Effector memory CD8-positive, alpha-beta T cell (primary cell): Measurements from ENCODE around the gene ASCC2.

Experiments used
- ATAC-seq: fragments of 150-1000 bp; cut with Tn5 transposase; replicated peaks from 2 replicates; pipeline ENCODE4 v1.10.0; 2021; ENCODE audit warnings: mild to moderate bottlenecking, moderate library complexity
- DNase-seq, 3 experiments: peaks; one replicate each; pipeline ENCODE4 v3.0.0; 2021
- H3K27ac Mint-ChIP-seq, 2 donors: one replicate each; pipeline ENCODE4 v1.8.0; 2022; ENCODE audit warnings: mild to moderate bottlenecking in 2 of 2, mixed read lengths in 2 of 2, moderate library complexity in 2 of 2
- H3K27me3 Mint-ChIP-seq, 2 donors: one replicate each; pipeline ENCODE4 v1.8.0; 2022; ENCODE audit warnings: mixed read lengths in 2 of 2
- H3K36me3 Mint-ChIP-seq: one replicate; pipeline ENCODE4 v1.8.0; 2022; ENCODE audit warnings: mild to moderate bottlenecking, moderate library complexity, mixed read lengths; ENCODE audit not compliant: insufficient read depth
- H3K4me1 Mint-ChIP-seq, 2 donors: one replicate each; pipeline ENCODE4 v1.8.0; 2022; ENCODE audit warnings: low read depth in 2 of 2, mixed read lengths in 2 of 2
- H3K4me3 Mint-ChIP-seq, 2 donors: one replicate each; pipeline ENCODE4 v1.8.0; 2022; ENCODE audit warnings: mild to moderate bottlenecking in 2 of 2, mixed read lengths in 2 of 2, moderate library complexity in 2 of 2
- H3K9me3 Mint-ChIP-seq, 2 donors: one replicate each; pipeline ENCODE4 v1.8.0; 2022; ENCODE audit warnings: mixed read lengths in 2 of 2

Gene ASCC2

GRCh38 chr22:29748248-29748893 is 89.7 kb downstream of the ASCC2 start:
- DNase-seq (no peak), ATAC-seq (no peak)
- peaks cover 14 to 20% of the 10 kb centered on the region in 2 donors for H3K4me1 Mint-ChIP-seq
- no peaks in the 10 kb centered on the region for H3K9me3 Mint-ChIP-seq
- peaks cover 8% of the 10 kb centered on the region for H3K36me3 Mint-ChIP-seq
- no peaks in the 10 kb centered on the region for H3K27me3 Mint-ChIP-seq
- H3K27ac Mint-ChIP-seq = peak overlapping the region; percentile 50 to 65
- no peak overlapping the region for H3K4me3 Mint-ChIP-seq

DNA sequence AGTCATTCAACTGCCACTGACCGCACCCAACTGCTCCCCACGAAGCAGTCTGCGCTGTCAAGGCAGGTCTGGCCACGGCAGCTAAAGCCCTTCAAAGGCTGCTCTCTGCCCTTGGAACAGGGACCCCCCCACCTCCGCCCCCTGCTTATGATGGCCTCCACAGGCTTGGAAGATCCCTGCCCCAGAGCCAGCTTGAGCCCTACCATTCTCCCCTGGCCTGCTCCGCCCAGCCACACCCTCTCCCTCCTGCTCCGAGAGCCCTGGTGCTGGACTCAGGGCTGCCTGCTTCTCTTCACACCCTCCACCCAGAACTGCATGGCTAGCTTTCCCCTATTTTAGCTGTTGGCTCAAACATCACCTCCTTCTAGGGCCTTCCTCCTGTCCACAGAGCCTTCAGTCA is 90.2 kb downstream of the ASCC2 start:
- DNase-seq (no peak), ATAC-seq (no peak)
- no peak overlapping the region for H3K4me3 Mint-ChIP-seq
- H3K9me3 Mint-ChIP-seq = no peaks in the 10 kb centered on the region
- no peaks in the 10 kb centered on the region for H3K27me3 Mint-ChIP-seq
- H3K27ac Mint-ChIP-seq = peak overlapping the region; percentile 50 to 65
- peaks cover 14 to 20% of the 10 kb centered on the region in 2 donors for H3K4me1 Mint-ChIP-seq
- peaks cover 8% of the 10 kb centered on the region for H3K36me3 Mint-ChIP-seq

- ATAC-seq = no peak
- peaks cover 0 to 4% of the 10 kb centered on the region in 2 donors for H3K4me1 Mint-ChIP-seq
- H3K4me3 Mint-ChIP-seq = no peak overlapping the region
- H3K36me3 Mint-ChIP-seq = peaks cover 8% of the 10 kb centered on the region
- no peaks in the 10 kb centered on the region for H3K9me3 Mint-ChIP-seq
- no peaks in the 10 kb centered on the region for H3K27me3 Mint-ChIP-seq
- no peak for DNase-seq
- H3K27ac Mint-ChIP-seq = no peak overlapping the region
Measured at GRCh38 chr22:29744902-29745301, 93.2 kb downstream of the ASCC2 start.

GRCh38 chr22:29742326-29742725 is 95.7 kb downstream of the ASCC2 start:
- H3K4me1 Mint-ChIP-seq = no peaks in the 10 kb centered on the region
- no peaks in the 10 kb centered on the region for H3K9me3 Mint-ChIP-seq
- no peak overlapping the region for H3K4me3 Mint-ChIP-seq
- H3K27ac Mint-ChIP-seq = peak overlapping the region in 1 of 2 donors; percentile 38
- no peaks in the 10 kb centered on the region for H3K27me3 Mint-ChIP-seq
- DNase-seq = no peak
- peaks cover 11% of the 10 kb centered on the region for H3K36me3 Mint-ChIP-seq
- ATAC-seq = no peak

DNA sequence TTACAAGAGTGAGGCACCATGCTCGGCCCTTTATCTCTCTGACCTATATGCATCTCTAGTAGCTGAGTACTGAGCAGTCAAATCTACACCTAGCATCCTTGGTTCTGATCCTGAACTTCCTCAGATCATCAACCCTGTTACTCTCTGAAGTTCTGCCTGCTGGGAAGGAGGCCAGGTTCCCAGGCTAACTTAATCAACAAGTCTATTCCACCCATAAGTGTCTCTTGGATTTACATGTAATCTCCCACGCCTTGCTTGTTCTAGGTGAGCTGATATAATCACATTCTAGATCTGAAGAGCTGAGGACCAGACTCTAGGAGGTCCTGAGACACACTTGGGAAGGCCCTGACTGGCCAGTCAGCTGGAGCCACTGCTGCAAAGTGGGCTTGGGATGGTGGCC is 96.1 kb downstream of the ASCC2 start:
- DNase-seq (no peak), ATAC-seq (no peak)
- Mint-ChIP-seq H3K4me1 (no peaks in the 10 kb centered on the region), H3K27ac (peak overlapping the region in 1 of 2 donors; percentile 38), H3K36me3 (peaks cover 11% of the 10 kb centered on the region), H3K27me3 (no peaks in the 10 kb centered on the region), H3K9me3 (no peaks in the 10 kb centered on the region), H3K4me3 (no peak overlapping the region)

- Mint-ChIP-seq H3K27ac (no peak overlapping the region), H3K36me3 (peaks cover 11% of the 10 kb centered on the region), H3K9me3 (no peaks in the 10 kb centered on the region), H3K4me3 (no peak overlapping the region), H3K4me1 (no peaks in the 10 kb centered on the region), H3K27me3 (no peaks in the 10 kb centered on the region)
- ATAC-seq (no peak), DNase-seq (no peak)
Measured at GRCh38 chr22:29740216-29740615, 97.9 kb downstream of the ASCC2 start.

GRCh38 chr22:29739346-29739875 is 98.7 kb downstream of the ASCC2 start:
- no peak for ATAC-seq
- no peak overlapping the region for H3K27ac Mint-ChIP-seq
- H3K4me1 Mint-ChIP-seq = no peaks in the 10 kb centered on the region
- DNase-seq = no peak
- H3K9me3 Mint-ChIP-seq = no peaks in the 10 kb centered on the region
- peaks cover 11% of the 10 kb centered on the region for H3K36me3 Mint-ChIP-seq
- no peaks in the 10 kb centered on the region for H3K27me3 Mint-ChIP-seq
- H3K4me3 Mint-ChIP-seq = no peak overlapping the region
